Type B pancreatic cell (in vitro differentiated cells): ENCODE measurements around the gene ZNF267. TPM values are rescaled to one million over a fixed set of nuclear protein-coding genes. Genes with fewer than 3 reads are reported as not detected.

ENCODE experiments used
- DNase-seq: peaks from one replicate; pipeline ENCODE4 v3.0.0; 2021; ENCODE audit warnings: mixed read lengths; ENCODE audit not compliant: unreplicated experiment; ENCODE audit errors: extremely low spot score
- H3K27ac Mint-ChIP-seq: 2 replicates; pipeline ENCODE4 v1.8.0; 2021; ENCODE audit warnings: mild to moderate bottlenecking, mixed read lengths
- H3K27me3 Mint-ChIP-seq: 2 replicates; pipeline ENCODE4 v1.8.0; 2021; ENCODE audit warnings: mixed read lengths
- H3K36me3 Mint-ChIP-seq: 2 replicates; pipeline ENCODE4 v1.8.0; 2021; ENCODE audit warnings: mixed read lengths
- H3K4me1 Mint-ChIP-seq: one replicate; pipeline ENCODE4 v1.8.0; 2021; ENCODE audit warnings: mixed read lengths; ENCODE audit not compliant: unreplicated experiment
- H3K4me3 Mint-ChIP-seq: 2 replicates; pipeline ENCODE4 v1.8.0; 2021; ENCODE audit warnings: mild to moderate bottlenecking, mixed read lengths
- H3K9me3 Mint-ChIP-seq: 2 replicates; pipeline ENCODE4 v1.8.0; 2021; ENCODE audit warnings: mixed read lengths
- CTCF ChIP-seq: fragments of 200-600 bp; sonication (generic); conservative IDR thresholded peaks from 2 replicates; pipeline ENCODE4 v1.5.0; 2021; ENCODE audit warnings: antibody characterized with exemption, mild to moderate bottlenecking
- total RNA-seq: library from RNA; stranded (reverse); gene quantifications from 2 replicates; pipeline ENCODE4 v1.2.1, GENCODE V29; 2021; ENCODE audit warnings: low replicate concordance

Gene ZNF267
- total RNA-seq, 1 donor from 2014 or later: 16.3 TPM

- DNase-seq: no peak
- Mint-ChIP-seq H3K9me3 (no peaks in the 10 kb centered on the region), H3K27me3 (peaks cover 34% of the 10 kb centered on the region), H3K27ac (no peak overlapping the region), H3K4me3 (no peak overlapping the region), H3K36me3 (no peaks in the 10 kb centered on the region), H3K4me1 (peaks cover 2% of the 10 kb centered on the region)
- TF ChIP-seq CTCF: no peak
Observed at GRCh38 chr16:31869511-31870201, 4.0 kb upstream of the ZNF267 start.

- DNase-seq: no peak
- Mint-ChIP-seq H3K4me1 (peaks cover 11% of the 10 kb centered on the region), H3K9me3 (no peaks in the 10 kb centered on the region), H3K27me3 (peaks cover 30% of the 10 kb centered on the region), H3K4me3 (no peak overlapping the region), H3K27ac (no peak overlapping the region), H3K36me3 (no peaks in the 10 kb centered on the region)
- TF ChIP-seq CTCF: no peak
Observed at GRCh38 chr16:31870809-31871208, 2.8 kb upstream of the ZNF267 start.

GRCh38 chr16:31871510-31871909 is 2.1 kb upstream of the ZNF267 start:
- TF ChIP-seq CTCF: no peak
- H3K36me3 Mint-ChIP-seq: no peaks in the 10 kb centered on the region
- H3K4me3 Mint-ChIP-seq: no peak overlapping the region
- DNase-seq: no peak
- no peaks in the 10 kb centered on the region for H3K9me3 Mint-ChIP-seq
- H3K27ac Mint-ChIP-seq: no peak overlapping the region
- H3K27me3 Mint-ChIP-seq: peaks cover 26% of the 10 kb centered on the region
- peaks cover 14% of the 10 kb centered on the region for H3K4me1 Mint-ChIP-seq

GRCh38 chr16:31872201-31872600 is 1.4 kb upstream of the ZNF267 start:
- peaks cover 17% of the 10 kb centered on the region for H3K4me1 Mint-ChIP-seq
- H3K36me3 Mint-ChIP-seq: peaks cover under 1% of the 10 kb centered on the region
- TF ChIP-seq CTCF: no peak
- H3K4me3 Mint-ChIP-seq: peak overlapping the region; percentile 86
- peaks cover 23% of the 10 kb centered on the region for H3K27me3 Mint-ChIP-seq
- peak overlapping the region; percentile 42 for H3K27ac Mint-ChIP-seq
- DNase-seq: no peak
- H3K9me3 Mint-ChIP-seq: no peaks in the 10 kb centered on the region

- H3K4me3 Mint-ChIP-seq: peak overlapping the region; percentile 86
- H3K4me1 Mint-ChIP-seq: peaks cover 25% of the 10 kb centered on the region
- H3K36me3 Mint-ChIP-seq: peaks cover 18% of the 10 kb centered on the region
- peak overlapping the region; percentile 86 for H3K27ac Mint-ChIP-seq
- no peaks in the 10 kb centered on the region for H3K9me3 Mint-ChIP-seq
- H3K27me3 Mint-ChIP-seq: peaks cover 13% of the 10 kb centered on the region
- no peak for TF ChIP-seq CTCF
- no peak for DNase-seq
Observed at GRCh38 chr16:31874366-31875111, 932 bp downstream of the ZNF267 start.
